Esophagus (tissue), 2 donors: ENCODE data around the gene ELMO3. TPM values are rescaled to one million over a fixed set of nuclear protein-coding genes. Genes with fewer than 3 reads are reported as not detected.

ENCODE experiments used
- H3K27ac ChIP-seq, 2 donors: one replicate each; pipeline ENCODE4 v1.5.1; 2013; ENCODE audit warnings: low read depth in 2 of 2, mild to moderate bottlenecking in 2 of 2, inconsistent platforms in 1 of 2, low read length in 1 of 2, moderate library complexity in 1 of 2
- H3K27me3 ChIP-seq, 2 donors: one replicate each; pipeline ENCODE4 v1.6.1; 2013; ENCODE audit warnings: low read length in 2 of 2, control low read depth in 1 of 2, mild to moderate bottlenecking in 1 of 2; ENCODE audit not compliant: insufficient read depth in 2 of 2, control insufficient read depth in 1 of 2
- H3K36me3 ChIP-seq, 2 donors: one replicate each; pipeline ENCODE4 v1.6.1; 2013; ENCODE audit warnings: low read length in 1 of 2; ENCODE audit not compliant: control insufficient read depth in 2 of 2, insufficient read depth in 2 of 2
- H3K4me1 ChIP-seq, 2 donors: one replicate each; pipeline ENCODE4 v1.6.1; 2013; ENCODE audit warnings: low read length in 1 of 2; ENCODE audit not compliant: control insufficient read depth in 2 of 2, insufficient read depth in 2 of 2
- H3K4me3 ChIP-seq, 2 donors: one replicate each; pipeline ENCODE4 v1.5.1; 2013; ENCODE audit warnings: low read length in 2 of 2, mild to moderate bottlenecking in 2 of 2, low read depth in 1 of 2, moderate library complexity in 1 of 2
- H3K9me3 ChIP-seq, 2 donors: one replicate each; pipeline ENCODE4 v1.6.1; 2013; ENCODE audit warnings: mild to moderate bottlenecking in 2 of 2, low read depth in 1 of 2, low read length in 1 of 2, moderate library complexity in 1 of 2; ENCODE audit not compliant: control insufficient read depth in 2 of 2, insufficient read depth in 1 of 2
- WGBS, 2 donors: extraction: QIAGEN DNeasy Blood & Tissue Kit; methylation state at CpG; one replicate each; pipeline ENCODE4 v1.1.7; 2013; 5-methylcytosine and 5-hydroxymethylcytosine counted together
- polyA plus RNA-seq, 2 donors: library from polyadenylated mRNA; stranded (reverse); fragments of 200-250 nt; gene quantifications; one replicate each; pipeline ENCODE4 v1.2.3, GENCODE V29; 2013
- donor health status: healthy with polysubstance abuse.
- donor health status: Bipolar disorder and iron deficiency.

The ELMO3 gene
- polyA plus RNA-seq, 2 donors: 21.5 to 23.7 TPM

DNA sequence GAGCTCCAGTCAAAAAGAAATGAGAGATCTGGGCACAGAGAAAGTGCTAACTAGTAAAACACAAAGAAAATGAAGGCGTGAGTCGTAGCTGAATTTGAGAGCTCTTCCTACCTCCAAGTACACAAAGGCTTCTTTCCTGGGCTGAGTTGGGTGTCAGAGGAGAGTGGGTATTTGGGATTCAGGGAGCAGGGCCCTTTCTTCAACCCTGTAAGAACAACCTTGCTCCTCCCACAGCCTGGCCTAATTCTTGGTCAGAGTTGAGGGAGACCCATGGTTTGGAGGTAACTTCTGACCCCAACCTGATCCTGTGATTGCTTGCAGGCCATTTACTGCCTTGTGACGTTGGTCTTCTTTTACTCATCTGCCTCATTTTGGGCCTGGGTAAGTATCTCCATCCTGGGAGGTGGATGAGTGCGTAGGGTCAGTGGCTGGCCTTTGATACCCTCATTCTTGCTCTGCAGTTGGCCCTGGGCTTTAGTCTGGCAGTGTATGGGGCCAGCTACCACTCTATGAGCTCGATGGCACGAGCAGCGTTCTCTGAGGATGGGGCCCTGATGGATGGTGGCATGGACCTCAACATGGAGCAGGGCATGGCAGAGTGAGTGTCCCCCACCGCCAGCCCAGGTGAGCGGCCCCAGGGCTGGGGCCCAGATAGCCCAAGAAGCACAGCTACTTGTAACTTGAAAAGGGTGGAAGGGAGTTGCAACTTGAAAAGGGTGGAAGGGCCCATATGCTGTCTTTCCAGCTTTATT is 29.3 kb downstream of the ELMO3 start:
- Histone ChIP-seq H3K27ac (no peak overlapping the region), H3K4me3 (peak overlapping the region in 1 of 2 donors; percentile 97), H3K36me3 (peaks cover 18 to 30% of the 10 kb centered on the region in 2 donors), H3K27me3 (no peaks in the 10 kb centered on the region), H3K4me1 (peaks cover 0 to 11% of the 10 kb centered on the region in 2 donors), H3K9me3 (no peaks in the 10 kb centered on the region)
- 84 to 90% methylated on average over 9 of the region's 9 CpGs for WGBS, 2 donors

DNA sequence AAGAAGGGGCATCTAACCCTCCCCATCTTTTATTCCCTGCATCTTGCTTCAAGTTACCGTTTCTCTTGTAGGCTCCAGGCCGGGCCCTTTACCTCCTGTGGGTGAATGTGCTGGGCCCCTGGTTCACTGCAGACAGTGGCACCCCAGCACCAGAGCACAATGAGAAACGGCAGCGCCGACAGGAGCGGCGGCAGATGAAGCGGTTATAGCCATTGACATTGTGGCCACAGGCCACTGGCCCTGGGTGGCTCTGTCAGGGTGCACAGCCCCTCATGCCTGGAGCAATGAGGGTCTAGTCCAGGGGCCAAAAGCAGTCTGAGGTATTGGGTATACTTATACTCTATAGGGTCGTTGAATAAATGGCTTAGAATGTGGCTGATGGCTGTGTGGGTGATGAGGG is 30.0 kb downstream of the ELMO3 start:
- no peaks in the 10 kb centered on the region for H3K9me3 ChIP-seq
- no peak overlapping the region for H3K4me3 ChIP-seq
- peaks cover 18 to 31% of the 10 kb centered on the region in 2 donors for H3K36me3 ChIP-seq
- no peaks in the 10 kb centered on the region for H3K27me3 ChIP-seq
- no peak overlapping the region for H3K27ac ChIP-seq
- H3K4me1 ChIP-seq: peaks cover 0 to 11% of the 10 kb centered on the region in 2 donors
- WGBS, 2 donors: 86 to 88% methylated on average over 9 of the region's 9 CpGs

DNA sequence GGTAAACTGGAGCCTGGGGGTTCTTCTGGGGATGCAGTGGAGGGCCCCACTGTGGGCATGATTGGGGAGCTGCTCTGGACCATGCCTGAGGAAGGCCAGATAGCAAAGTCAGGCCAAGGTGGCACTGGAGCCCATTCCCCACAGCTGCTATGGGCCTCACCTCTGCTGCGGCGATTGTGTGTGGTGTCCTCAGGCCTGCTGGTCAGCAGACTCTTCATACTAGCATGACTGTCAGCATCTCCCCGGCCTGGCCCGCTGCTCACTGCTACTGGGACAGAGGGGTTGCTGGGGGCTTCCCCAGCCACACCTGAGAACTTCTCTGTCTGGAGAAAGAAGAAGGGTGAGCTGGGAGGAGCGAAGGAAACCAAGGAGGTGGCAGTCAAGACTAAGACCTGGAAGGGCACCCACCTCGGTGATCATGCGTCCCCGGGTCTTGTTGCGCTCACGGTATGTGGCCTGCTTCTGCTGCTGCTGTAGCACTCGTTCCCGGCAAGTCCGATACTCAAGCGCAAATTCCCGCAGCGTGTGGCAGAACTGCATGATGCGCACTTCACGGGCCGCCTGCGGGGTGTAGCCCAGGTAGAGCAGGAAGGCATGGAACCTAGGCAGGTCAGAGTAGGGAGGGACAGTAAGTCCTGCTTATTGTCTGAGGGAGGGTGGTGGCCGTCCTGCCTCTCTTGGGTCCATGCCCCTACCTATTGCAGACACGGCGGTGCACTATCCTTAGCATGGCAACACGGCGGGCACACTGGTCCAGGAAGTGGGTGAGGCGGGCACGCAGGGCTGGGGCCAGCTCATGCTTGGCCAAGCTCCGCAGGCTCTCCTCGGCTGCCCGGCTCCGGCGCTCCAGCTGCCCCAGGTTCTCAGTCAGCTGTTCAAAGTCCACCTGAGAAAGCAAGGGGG is 31.2 kb downstream of the ELMO3 start:
- H3K9me3 ChIP-seq: no peaks in the 10 kb centered on the region
- no peaks in the 10 kb centered on the region for H3K27me3 ChIP-seq
- H3K4me1 ChIP-seq: peaks cover 0 to 11% of the 10 kb centered on the region in 2 donors
- H3K36me3 ChIP-seq: peaks cover 18 to 36% of the 10 kb centered on the region in 2 donors
- H3K27ac ChIP-seq: no peak overlapping the region
- WGBS, 2 donors: 89 to 90% methylated on average over 31 to 32 of the region's 32 CpGs
- H3K4me3 ChIP-seq: no peak overlapping the region

DNA sequence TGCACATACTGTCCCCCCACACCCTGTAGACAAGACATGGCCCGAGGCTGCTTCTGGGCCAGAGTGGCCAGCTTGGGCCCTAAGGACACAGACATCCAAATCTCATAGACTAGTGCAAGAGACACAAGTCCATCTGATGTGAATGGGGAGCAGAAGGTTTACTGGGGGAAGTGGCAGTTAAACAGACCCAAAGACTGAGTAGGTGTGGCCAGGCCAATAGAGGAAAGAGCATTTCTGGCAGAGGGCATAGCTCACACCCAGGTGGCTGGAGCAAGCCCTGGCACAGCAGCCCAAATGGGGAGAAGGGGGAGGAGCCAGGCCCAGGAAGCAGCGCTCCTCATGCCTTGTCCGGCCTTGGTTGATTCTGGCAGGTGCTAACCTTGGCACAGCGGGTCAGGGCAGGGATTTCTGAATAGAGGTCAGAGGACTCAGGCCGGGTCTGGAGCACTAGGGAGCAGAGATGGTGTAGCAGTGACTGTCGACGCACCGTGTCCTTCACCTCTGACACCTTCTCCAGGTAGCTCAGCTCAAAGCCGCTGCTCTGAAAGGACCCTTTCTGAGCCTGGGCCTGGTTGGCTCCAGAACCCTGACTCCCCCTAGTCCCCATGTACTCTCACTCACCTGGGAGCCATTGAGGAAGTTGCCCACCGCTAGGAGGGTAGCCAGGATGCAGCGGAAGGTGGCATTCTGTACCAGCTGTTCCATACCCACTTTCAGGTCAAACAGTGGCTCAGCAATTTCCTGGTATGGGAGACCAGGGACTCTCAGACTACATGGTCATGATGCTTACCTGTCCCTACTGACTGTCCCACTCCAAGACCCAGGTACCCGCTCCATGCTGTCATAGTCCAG is 32.1 kb downstream of the ELMO3 start:
- Histone ChIP-seq H3K9me3 (no peaks in the 10 kb centered on the region), H3K27me3 (no peaks in the 10 kb centered on the region), H3K27ac (no peak overlapping the region), H3K4me3 (no peak overlapping the region), H3K4me1 (peaks cover 0 to 10% of the 10 kb centered on the region in 2 donors), H3K36me3 (peaks cover 18 to 36% of the 10 kb centered on the region in 2 donors)
- WGBS, 2 donors: 76 to 84% methylated on average over 12 of the region's 12 CpGs

DNA sequence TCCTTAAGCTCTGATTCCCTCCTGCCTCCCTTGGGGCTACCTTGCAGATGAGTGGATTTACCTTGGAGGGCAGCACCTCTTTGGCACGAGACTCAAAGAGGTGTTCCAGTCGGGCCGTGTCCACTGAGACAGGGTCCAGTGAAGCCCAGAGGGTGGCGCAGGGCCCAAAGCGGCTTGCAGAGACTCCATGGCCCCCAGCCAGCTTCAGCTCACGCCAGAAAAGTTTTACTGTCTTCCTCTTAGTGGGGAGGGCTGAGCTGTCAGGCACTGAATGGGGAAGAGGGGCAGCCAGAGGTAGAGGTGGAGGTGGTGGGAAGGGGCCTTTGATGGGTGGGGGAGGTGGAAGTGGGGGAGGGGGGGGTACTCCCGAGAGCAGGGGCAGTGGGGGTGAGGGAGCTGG is 34.7 kb downstream of the ELMO3 start:
- no peaks in the 10 kb centered on the region for H3K9me3 ChIP-seq
- 68 to 83% methylated on average over 7 of the region's 7 CpGs for WGBS, 2 donors
- H3K27ac ChIP-seq: no peak overlapping the region
- peaks cover 15 to 42% of the 10 kb centered on the region in 2 donors for H3K36me3 ChIP-seq
- no peaks in the 10 kb centered on the region for H3K27me3 ChIP-seq
- H3K4me3 ChIP-seq: no peak overlapping the region
- no peaks in the 10 kb centered on the region for H3K4me1 ChIP-seq

DNA sequence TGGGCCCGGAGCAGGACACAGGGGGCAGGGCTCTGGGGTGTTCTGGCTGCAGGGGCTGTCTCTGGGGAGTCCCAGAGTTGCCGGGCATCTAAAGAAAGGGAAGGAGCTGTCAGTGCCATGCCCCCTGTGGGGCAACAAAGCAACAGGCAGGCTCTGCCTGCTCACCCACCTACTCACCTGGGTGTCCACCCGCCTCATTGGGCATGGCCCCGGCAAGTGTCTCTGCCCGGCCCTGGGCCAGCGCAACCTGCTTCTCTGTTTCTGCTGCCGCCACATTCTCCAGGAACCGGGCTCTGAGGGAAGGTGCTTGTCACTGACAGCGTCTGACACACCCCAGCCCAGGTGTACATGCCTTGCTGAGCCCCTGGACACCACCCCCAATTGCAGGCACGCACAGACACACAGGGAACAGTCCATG is 35.3 kb downstream of the ELMO3 start:
- Histone ChIP-seq H3K36me3 (peaks cover 11 to 43% of the 10 kb centered on the region in 2 donors), H3K4me3 (no peak overlapping the region), H3K4me1 (no peaks in the 10 kb centered on the region), H3K9me3 (no peaks in the 10 kb centered on the region), H3K27me3 (no peaks in the 10 kb centered on the region), H3K27ac (no peak overlapping the region)
- WGBS, 2 donors: 91 to 94% methylated on average over 10 of the region's 10 CpGs

DNA sequence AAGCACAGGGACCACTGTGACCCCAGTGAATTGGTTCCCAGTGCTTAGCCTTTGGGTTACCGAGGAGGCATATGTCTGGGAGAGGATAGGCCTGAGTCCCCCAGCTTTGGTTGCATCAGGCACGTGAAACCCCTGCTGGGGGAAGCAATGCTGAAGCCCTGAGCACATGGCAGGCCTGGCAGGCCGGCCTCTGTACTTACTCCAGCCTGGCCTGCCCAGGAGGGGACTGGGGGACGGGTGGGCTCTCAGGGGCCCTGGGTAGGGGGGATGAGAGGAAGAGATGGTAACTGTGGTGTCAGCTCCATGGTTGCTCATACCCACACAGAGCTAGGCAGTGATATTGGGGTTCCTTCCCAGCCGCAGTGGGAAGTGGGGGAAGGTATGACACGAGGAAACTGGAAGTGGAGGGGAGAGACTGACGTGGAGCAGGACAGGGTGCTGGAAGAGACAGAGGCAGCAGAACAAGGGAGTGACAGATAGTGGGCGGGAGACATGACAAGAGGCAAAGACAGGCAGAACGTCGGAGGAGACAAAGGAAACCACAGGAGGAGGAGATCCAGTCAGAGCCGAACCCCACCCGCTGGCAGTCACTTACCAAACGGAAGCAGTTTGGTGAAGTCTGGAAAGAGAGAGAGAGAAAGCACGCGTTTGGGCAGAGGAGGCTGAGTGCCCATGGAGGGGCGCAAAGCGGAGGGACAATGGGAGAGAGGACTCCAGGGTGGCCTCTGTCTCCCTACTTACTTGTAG is 37.1 kb downstream of the ELMO3 start:
- Histone ChIP-seq H3K9me3 (no peaks in the 10 kb centered on the region), H3K27me3 (no peaks in the 10 kb centered on the region), H3K27ac (no peak overlapping the region), H3K4me3 (no peak overlapping the region), H3K36me3 (peaks cover 9 to 27% of the 10 kb centered on the region in 2 donors), H3K4me1 (peaks cover 0 to 4% of the 10 kb centered on the region in 2 donors)
- WGBS, 2 donors: 79 to 84% methylated on average over 17 of the region's 17 CpGs

DNA sequence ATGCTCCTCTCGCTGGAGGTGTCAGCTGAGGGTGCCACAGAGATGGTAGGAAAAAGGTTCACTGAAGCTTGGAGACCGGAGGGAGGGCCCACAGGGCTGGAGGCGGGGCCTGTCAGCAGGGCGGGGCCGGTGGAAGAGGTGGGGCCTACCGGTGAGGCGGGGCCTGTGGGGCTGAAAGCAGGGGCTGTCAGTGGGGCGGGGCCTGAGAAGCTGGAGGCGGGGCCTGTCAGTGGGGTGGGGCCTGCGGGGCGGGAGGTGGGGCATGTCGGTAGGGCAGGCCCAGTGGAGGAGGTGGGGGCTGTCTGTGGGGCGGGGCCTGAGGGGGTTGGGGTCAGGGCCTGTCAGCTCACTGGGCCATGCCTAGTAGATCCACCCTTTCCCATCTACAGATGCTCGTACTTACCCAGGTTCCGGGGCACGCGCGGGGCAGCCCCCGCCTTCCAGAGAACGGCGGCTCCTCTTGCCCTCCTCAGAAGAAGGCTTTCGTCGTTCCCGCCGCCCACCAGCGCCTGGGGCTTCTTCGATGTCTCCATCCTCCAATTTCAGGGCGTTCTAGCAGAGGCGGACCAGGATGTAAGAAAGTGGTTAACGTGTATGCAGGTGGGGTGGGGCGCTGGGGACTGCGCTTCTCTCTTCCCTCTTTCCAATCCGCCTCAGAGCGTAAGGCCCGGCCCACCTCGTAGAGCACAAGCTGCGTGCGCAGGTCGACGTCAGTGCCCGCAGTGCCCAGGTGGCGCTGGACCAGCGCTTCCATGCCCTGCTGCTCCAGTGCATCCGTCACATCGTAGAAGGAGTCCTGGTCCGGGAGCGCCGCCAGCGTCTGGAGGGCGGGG is 37.8 kb downstream of the ELMO3 start:
- H3K27me3 ChIP-seq: no peaks in the 10 kb centered on the region
- 83 to 89% methylated on average over 45 to 50 of the region's 50 CpGs for WGBS, 2 donors
- peaks cover 2 to 19% of the 10 kb centered on the region in 2 donors for H3K36me3 ChIP-seq
- H3K27ac ChIP-seq: no peak overlapping the region
- no peaks in the 10 kb centered on the region for H3K9me3 ChIP-seq
- H3K4me3 ChIP-seq: no peak overlapping the region
- peaks cover 0 to 6% of the 10 kb centered on the region in 2 donors for H3K4me1 ChIP-seq
